Osteocyte (in vitro differentiated cells): ENCODE data around the gene AKAP13. TPM values are rescaled to one million over a fixed set of nuclear protein-coding genes. Genes with fewer than 3 reads are reported as not detected.
"Not testable (repeated sequence)": the region's sequence is repeated elsewhere in the genome, so short reads cannot be mapped to it uniquely, and the experiment has no call there.

ENCODE experiments used
- DNase-seq: peaks from one replicate; pipeline ENCODE4 v3.0.0; 2021; ENCODE audit warnings: mixed read lengths; ENCODE audit not compliant: unreplicated experiment; ENCODE audit errors: extremely low spot score
- H3K27ac Mint-ChIP-seq: one replicate; pipeline ENCODE4 v1.8.0; 2021; ENCODE audit warnings: mild to moderate bottlenecking, mixed read lengths; ENCODE audit not compliant: unreplicated experiment
- H3K27me3 Mint-ChIP-seq: one replicate; pipeline ENCODE4 v1.8.0; 2021; ENCODE audit warnings: mixed read lengths; ENCODE audit not compliant: unreplicated experiment
- H3K36me3 Mint-ChIP-seq: one replicate; pipeline ENCODE4 v1.8.0; 2021; ENCODE audit warnings: mixed read lengths; ENCODE audit not compliant: unreplicated experiment
- H3K4me1 Mint-ChIP-seq: one replicate; pipeline ENCODE4 v1.8.0; 2021; ENCODE audit warnings: mixed read lengths; ENCODE audit not compliant: unreplicated experiment
- H3K4me3 Mint-ChIP-seq: one replicate; pipeline ENCODE4 v1.8.0; 2021; ENCODE audit warnings: mild to moderate bottlenecking, moderate library complexity, mixed read lengths; ENCODE audit not compliant: unreplicated experiment
- H3K9me3 Mint-ChIP-seq: one replicate; pipeline ENCODE4 v1.8.0; 2021; ENCODE audit warnings: mixed read lengths; ENCODE audit not compliant: unreplicated experiment
- total RNA-seq: library from RNA; stranded (reverse); gene quantifications from 2 replicates; pipeline ENCODE4 v1.2.1, GENCODE V29; 2021
- TF ChIP-seq, protein P1 (sequence below): fragments of 200-600 bp; sonication (generic); IDR thresholded peaks from 2 replicates; pipeline ENCODE4 v1.5.0; 2021; ENCODE audit warnings: antibody characterized with exemption, mild to moderate bottlenecking, moderate library complexity

AKAP13 gene
- total RNA-seq, 1 donor from 2014 or later, result 146 TPM

- no peak for DNase-seq
- TF ChIP-seq, protein P1, sequence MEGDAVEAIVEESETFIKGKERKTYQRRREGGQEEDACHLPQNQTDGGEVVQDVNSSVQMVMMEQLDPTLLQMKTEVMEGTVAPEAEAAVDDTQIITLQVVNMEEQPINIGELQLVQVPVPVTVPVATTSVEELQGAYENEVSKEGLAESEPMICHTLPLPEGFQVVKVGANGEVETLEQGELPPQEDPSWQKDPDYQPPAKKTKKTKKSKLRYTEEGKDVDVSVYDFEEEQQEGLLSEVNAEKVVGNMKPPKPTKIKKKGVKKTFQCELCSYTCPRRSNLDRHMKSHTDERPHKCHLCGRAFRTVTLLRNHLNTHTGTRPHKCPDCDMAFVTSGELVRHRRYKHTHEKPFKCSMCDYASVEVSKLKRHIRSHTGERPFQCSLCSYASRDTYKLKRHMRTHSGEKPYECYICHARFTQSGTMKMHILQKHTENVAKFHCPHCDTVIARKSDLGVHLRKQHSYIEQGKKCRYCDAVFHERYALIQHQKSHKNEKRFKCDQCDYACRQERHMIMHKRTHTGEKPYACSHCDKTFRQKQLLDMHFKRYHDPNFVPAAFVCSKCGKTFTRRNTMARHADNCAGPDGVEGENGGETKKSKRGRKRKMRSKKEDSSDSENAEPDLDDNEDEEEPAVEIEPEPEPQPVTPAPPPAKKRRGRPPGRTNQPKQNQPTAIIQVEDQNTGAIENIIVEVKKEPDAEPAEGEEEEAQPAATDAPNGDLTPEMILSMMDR, result no peak
- no peaks in the 10 kb centered on the region for H3K36me3 Mint-ChIP-seq
- H3K4me3 Mint-ChIP-seq, result no peak overlapping the region
- H3K27me3 Mint-ChIP-seq, result no peaks in the 10 kb centered on the region
- H3K9me3 Mint-ChIP-seq, result no peaks in the 10 kb centered on the region
- H3K27ac Mint-ChIP-seq, result peak overlapping the region; percentile 90
- peaks cover 89% of the 10 kb centered on the region for H3K4me1 Mint-ChIP-seq
These were observed 100.5 kb downstream of the AKAP13 start for GRCh38 chr15:85480923-85481322.

DNA sequence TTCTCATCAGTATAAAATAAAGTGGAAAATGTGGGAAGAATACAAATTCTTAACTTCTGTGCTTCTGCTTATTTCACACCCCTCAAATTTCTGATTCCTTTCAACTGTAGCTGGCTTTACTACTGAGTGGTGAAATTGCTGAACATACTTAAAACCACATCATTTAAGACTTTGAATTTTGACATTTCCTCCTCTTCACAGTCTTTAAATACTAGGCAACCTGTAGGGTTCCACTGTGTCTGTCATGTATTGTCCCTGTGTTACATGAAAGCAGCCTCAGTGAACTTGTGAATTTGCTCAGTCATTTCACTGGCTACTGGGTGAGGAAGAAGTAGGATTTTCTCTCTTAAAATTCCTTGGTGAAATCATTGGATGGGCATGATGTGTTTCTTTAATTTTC is 101.1 kb downstream of the AKAP13 start:
- not testable (repeated sequence) for H3K27me3 Mint-ChIP-seq, DNase-seq, H3K9me3 Mint-ChIP-seq, H3K4me3 Mint-ChIP-seq, H3K36me3 Mint-ChIP-seq
- peaks cover 92% of the 10 kb centered on the region for H3K4me1 Mint-ChIP-seq
- peak overlapping the region; percentile 90 for H3K27ac Mint-ChIP-seq

GRCh38 chr15:85482894-85483293 is 102.5 kb downstream of the AKAP13 start:
- Mint-ChIP-seq H3K36me3 (peaks cover 1% of the 10 kb centered on the region), H3K4me1 (peaks cover 78% of the 10 kb centered on the region), H3K27ac (peak overlapping the region; percentile 90), H3K9me3 (no peaks in the 10 kb centered on the region), H3K4me3 (peak overlapping the region; percentile 42), H3K27me3 (no peaks in the 10 kb centered on the region)
- TF ChIP-seq, protein P1, result no peak
- no peak for DNase-seq

- not testable (repeated sequence) for H3K36me3 Mint-ChIP-seq, H3K4me3 Mint-ChIP-seq, H3K9me3 Mint-ChIP-seq, DNase-seq, H3K27me3 Mint-ChIP-seq
- Mint-ChIP-seq H3K4me1 (peaks cover 69% of the 10 kb centered on the region), H3K27ac (peak overlapping the region; percentile 60)
These were observed 103.6 kb downstream of the AKAP13 start for GRCh38 chr15:85483955-85484354.

- not testable (repeated sequence) for H3K9me3 Mint-ChIP-seq, H3K27me3 Mint-ChIP-seq, DNase-seq, H3K4me3 Mint-ChIP-seq, H3K36me3 Mint-ChIP-seq
- Mint-ChIP-seq H3K27ac (peak overlapping the region; percentile 27), H3K4me1 (peaks cover 60% of the 10 kb centered on the region)
These were observed 104.5 kb downstream of the AKAP13 start for GRCh38 chr15:85484923-85485322.

GRCh38 chr15:85485956-85486567 is 105.7 kb downstream of the AKAP13 start:
- Mint-ChIP-seq H3K4me3 (no peak overlapping the region), H3K36me3 (peaks cover 7% of the 10 kb centered on the region), H3K27me3 (no peaks in the 10 kb centered on the region), H3K27ac (peak overlapping the region; percentile 40), H3K9me3 (no peaks in the 10 kb centered on the region), H3K4me1 (peaks cover 58% of the 10 kb centered on the region)
- no peak for DNase-seq
- TF ChIP-seq, protein P1, result peak; percentile 73

GRCh38 chr15:85487796-85488195 is 107.4 kb downstream of the AKAP13 start:
- H3K36me3 Mint-ChIP-seq, H3K9me3 Mint-ChIP-seq, DNase-seq, H3K27ac Mint-ChIP-seq, H3K4me3 Mint-ChIP-seq, H3K27me3 Mint-ChIP-seq: not testable (repeated sequence)
- peaks cover 40% of the 10 kb centered on the region for H3K4me1 Mint-ChIP-seq
